GM12801 (cell line): ENCODE results near the gene RBMS3.

Source experiments
- TF ChIP-seq, protein P1 (sequence below): IDR thresholded peaks from one replicate; pipeline ENCODE4 v1.5.1; 2011; ENCODE audit warnings: control low read depth; ENCODE audit not compliant: insufficient read length; ENCODE audit errors: extremely low read depth

RBMS3 gene

DNA sequence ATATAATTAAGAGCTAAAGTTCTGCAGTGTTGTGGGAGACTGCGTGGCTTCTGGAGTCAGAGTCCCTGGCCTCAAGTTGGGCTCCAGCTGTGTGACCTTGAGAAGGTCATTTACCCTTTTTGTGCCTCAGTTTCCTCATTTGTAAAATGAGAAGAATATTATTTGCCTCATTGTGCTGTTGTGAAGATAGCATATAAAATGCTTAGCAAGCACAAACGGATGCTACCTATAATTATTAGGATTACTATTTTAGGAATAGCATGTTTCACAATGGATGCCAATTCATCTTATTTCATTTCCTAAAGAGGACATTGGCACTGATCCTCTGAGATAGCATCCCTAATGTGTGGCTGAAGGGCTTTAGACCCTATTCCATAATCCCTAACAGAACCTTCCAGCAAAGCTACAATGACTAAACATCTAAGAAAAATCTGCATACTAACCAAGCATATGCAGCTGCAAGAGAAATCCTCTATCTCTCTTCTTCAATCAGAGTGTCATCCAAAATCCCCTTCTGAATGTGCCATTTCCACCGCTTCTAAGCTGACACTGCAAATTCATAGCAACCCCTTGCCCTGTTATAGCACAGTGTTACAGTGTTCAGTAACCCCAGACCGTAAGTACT is 148.3 kb downstream of the RBMS3 start:
- TF ChIP-seq, protein P1, sequence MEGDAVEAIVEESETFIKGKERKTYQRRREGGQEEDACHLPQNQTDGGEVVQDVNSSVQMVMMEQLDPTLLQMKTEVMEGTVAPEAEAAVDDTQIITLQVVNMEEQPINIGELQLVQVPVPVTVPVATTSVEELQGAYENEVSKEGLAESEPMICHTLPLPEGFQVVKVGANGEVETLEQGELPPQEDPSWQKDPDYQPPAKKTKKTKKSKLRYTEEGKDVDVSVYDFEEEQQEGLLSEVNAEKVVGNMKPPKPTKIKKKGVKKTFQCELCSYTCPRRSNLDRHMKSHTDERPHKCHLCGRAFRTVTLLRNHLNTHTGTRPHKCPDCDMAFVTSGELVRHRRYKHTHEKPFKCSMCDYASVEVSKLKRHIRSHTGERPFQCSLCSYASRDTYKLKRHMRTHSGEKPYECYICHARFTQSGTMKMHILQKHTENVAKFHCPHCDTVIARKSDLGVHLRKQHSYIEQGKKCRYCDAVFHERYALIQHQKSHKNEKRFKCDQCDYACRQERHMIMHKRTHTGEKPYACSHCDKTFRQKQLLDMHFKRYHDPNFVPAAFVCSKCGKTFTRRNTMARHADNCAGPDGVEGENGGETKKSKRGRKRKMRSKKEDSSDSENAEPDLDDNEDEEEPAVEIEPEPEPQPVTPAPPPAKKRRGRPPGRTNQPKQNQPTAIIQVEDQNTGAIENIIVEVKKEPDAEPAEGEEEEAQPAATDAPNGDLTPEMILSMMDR: no peak

DNA sequence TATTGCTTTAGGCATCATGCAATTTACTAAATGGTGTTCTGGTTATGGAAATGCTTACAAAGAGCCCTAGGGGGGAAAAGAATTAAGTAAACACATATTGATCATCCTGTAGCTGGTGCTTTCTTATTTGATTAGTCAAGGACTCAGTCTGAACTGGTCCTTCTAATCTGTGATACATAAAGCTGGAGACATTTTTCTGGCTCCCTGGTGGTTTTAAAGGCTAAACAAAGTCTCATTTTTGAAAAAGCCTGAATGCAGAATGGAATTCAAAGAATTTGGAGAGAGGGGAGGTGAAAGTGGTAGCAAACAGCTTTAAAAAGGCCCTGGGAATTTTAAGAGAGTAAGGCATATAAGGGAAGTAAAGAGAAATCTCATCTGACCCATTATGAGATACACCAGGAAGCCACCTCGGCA is 149.7 kb downstream of the RBMS3 start:
- TF ChIP-seq, protein P1: no peak

GRCh38 chr3:29436612-29437323 is 155.9 kb downstream of the RBMS3 start:
- TF ChIP-seq, protein P1: no peak

DNA sequence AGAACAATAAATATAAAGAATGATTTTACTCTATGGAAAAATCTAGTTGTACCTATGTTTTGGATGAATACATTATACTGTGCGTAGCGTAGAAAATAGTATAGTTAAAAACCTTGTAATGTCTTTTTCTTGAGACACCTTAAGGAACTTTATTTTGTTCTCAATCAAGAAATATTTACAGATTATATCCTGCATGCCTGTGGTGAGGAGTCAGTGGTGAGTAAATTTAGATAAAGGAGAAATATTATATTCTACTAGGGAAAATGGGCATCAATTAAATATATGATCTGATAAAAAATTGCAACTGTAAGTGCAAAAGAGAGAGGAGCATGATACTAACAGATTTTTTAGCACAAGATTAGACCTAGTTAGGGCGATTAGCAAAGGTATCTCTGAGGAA is 157.7 kb downstream of the RBMS3 start:
- TF ChIP-seq, protein P1: no peak

- TF ChIP-seq, protein P1: no peak
Observed at GRCh38 chr3:29440413-29441305, 159.8 kb downstream of the RBMS3 start.

GRCh38 chr3:29441422-29441821 is 160.6 kb downstream of the RBMS3 start:
- TF ChIP-seq, protein P1: no peak

DNA sequence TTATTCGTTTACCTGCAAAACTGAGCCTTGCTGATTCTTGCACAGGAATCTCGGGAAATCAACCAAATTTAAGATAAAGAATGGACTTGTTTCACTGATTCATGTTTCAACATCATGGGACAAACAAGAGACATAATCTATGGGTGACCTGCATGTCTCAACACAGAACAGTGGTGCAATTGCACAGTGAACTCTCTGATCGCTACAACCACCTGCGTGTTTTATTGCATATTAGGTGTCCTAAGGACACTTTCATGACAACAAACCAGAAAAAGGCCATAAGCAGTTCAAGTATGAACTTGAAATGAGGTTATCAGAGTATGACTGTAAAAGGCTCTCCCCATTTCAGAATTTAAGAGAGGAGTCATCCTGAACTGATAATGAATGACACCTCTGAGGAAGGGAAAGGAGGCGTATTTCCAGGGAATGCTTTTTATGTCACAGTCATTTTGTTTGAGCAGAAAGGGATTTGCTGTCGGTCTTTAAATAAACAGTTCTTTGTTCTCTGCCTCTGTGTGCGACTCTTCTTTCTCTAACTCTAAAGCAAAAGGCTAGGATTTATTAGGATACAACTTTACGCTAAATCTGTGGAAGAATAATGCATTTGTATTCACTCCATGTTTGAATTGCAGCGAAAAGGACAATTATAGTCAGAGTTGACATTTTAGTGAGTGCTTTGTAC is 167.2 kb downstream of the RBMS3 start:
- TF ChIP-seq, protein P1: no peak
